ENCODE data around the gene TMPRSS4. TPM values are rescaled to one million over a fixed set of nuclear protein-coding genes. Genes with fewer than 3 reads are reported as not detected.

Gene TMPRSS4
- total RNA-seq, 1 experiment from 2014 or later = not detected

DNA sequence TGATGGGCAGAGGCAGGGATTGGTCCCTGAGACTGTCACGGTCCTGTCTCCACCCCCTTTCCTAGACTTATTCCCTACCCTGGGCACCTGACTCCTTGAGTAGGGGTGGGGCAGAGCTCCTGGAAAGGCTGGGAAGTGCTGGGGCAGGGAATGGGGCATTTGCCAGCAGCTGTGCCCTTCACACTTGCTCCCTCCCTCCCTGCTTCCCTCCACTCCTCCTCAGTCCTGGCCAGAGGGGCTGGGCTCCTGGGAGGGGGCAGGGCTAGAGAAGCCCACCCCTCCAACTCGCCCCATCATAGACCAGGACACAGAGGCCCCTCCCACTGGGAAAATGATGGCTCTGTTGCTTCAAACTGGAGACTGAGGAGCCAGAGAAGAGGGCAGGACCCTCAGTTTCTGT lies 88.0 kb downstream of the TMPRSS4 start:
- no peaks in the 10 kb centered on the region for H3K79me1 ChIP-seq (ENCODE audit: insufficient read depth, low read depth, low read length, poor library complexity, severe bottlenecking)
- H3K18ac ChIP-seq (ENCODE audit: insufficient read length, low read depth, low read length) = no peak overlapping the region
- no peak overlapping the region for H4K91ac ChIP-seq (ENCODE audit: insufficient read length, low read depth, low read length)
- no peak overlapping the region for H2BK15ac ChIP-seq (ENCODE audit: low read depth, low read length)
- no peaks in the 10 kb centered on the region for H3K23me2 ChIP-seq (ENCODE audit: insufficient read length, low read depth, low read length, poor library complexity, severe bottlenecking)
- H2BK120ac ChIP-seq (ENCODE audit: low read depth, low read length, poor library complexity, severe bottlenecking) = no peak overlapping the region
- H3K4me3 Mint-ChIP-seq = no peak overlapping the region
- no peaks in the 10 kb centered on the region for H4K20me1 ChIP-seq (ENCODE audit: control insufficient read depth, insufficient read depth, insufficient read length)
- H3T11ph ChIP-seq (ENCODE audit: low read length) = no peak overlapping the region
- WGBS (ENCODE audit: extremely low coverage, insufficient read length, low lambda C conversion rate) = no CpG with 5 or more reads among the region's 2 CpGs
- no peaks in the 10 kb centered on the region for H3K9me3 ChIP-seq (ENCODE audit: control insufficient read depth, low read depth, low read length)
- H2BK5ac ChIP-seq (ENCODE audit: insufficient read length, low read length) = no peak overlapping the region
- H3K4me2 ChIP-seq (ENCODE audit: insufficient read depth, insufficient read length, low read length) = no peak overlapping the region
- H3K9ac ChIP-seq (ENCODE audit: extremely low read depth, insufficient read length, low read length) = no peak overlapping the region
- H3K27ac Mint-ChIP-seq = no peak overlapping the region
- H4K8ac ChIP-seq (replicated peaks; ENCODE audit: insufficient read length, low read depth, low read length) = no peak overlapping the region
- peaks cover 4% of the 10 kb centered on the region; the same call in 1 of the 2 replicates for H3K27me3 ChIP-seq (ENCODE audit: insufficient read depth, low read length)
- no peak overlapping the region for H2AFZ ChIP-seq (ENCODE audit: low read length)
- H3K27ac ChIP-seq (ENCODE audit: insufficient read length, low read depth, low read length) = no peak overlapping the region
- H3K56ac ChIP-seq (ENCODE audit: insufficient read length, low read depth, low read length) = no peak overlapping the region
- H3K4me1 ChIP-seq (ENCODE audit: insufficient read depth, low read length) = 0 out of 2 replicates have a peak, but pooled peaks cover 3% of the 10 kb centered on the region
- no peaks in the 10 kb centered on the region for H3K9me3 Mint-ChIP-seq
- H2AK5ac ChIP-seq (ENCODE audit: insufficient read length, low read length) = no peak overlapping the region
- H2BK20ac ChIP-seq (ENCODE audit: low read depth, low read length, poor library complexity, severe bottlenecking) = no peak overlapping the region
- peaks cover 7 to 23% of the 10 kb centered on the region in 2 experiments for H3K4me1 Mint-ChIP-seq
- H3K36me3 Mint-ChIP-seq (ENCODE audit: insufficient read depth in 1 of 3, low read depth in 3 of 3) = no peaks in the 10 kb centered on the region
- TF ChIP-seq, protein P1, sequence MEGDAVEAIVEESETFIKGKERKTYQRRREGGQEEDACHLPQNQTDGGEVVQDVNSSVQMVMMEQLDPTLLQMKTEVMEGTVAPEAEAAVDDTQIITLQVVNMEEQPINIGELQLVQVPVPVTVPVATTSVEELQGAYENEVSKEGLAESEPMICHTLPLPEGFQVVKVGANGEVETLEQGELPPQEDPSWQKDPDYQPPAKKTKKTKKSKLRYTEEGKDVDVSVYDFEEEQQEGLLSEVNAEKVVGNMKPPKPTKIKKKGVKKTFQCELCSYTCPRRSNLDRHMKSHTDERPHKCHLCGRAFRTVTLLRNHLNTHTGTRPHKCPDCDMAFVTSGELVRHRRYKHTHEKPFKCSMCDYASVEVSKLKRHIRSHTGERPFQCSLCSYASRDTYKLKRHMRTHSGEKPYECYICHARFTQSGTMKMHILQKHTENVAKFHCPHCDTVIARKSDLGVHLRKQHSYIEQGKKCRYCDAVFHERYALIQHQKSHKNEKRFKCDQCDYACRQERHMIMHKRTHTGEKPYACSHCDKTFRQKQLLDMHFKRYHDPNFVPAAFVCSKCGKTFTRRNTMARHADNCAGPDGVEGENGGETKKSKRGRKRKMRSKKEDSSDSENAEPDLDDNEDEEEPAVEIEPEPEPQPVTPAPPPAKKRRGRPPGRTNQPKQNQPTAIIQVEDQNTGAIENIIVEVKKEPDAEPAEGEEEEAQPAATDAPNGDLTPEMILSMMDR (conservative IDR thresholded peaks at IDR 0.05) = no peak
- H4K5ac ChIP-seq (ENCODE audit: insufficient read length, low read depth, low read length) = no peak overlapping the region
- DNase-seq = peak; percentile 54
- no peaks in the 10 kb centered on the region for H3K79me2 ChIP-seq (ENCODE audit: insufficient read depth, low read length)
- peaks cover 91% of the 10 kb centered on the region for H3K27me3 Mint-ChIP-seq (ENCODE audit: low read depth)
- H3K14ac ChIP-seq (ENCODE audit: insufficient read depth, low read length) = no peak overlapping the region
- no peak overlapping the region for H3K23ac ChIP-seq (ENCODE audit: insufficient read length, low read depth, low read length)
- H3K4ac ChIP-seq (ENCODE audit: low read depth, low read length) = no peak overlapping the region
- H2BK12ac ChIP-seq (ENCODE audit: insufficient read length, low read depth, low read length) = no peak overlapping the region
